Right lobe of liver (tissue), 6 donors: ENCODE measurements around the gene VPS36. TPM values are rescaled to one million over a fixed set of nuclear protein-coding genes. Genes with fewer than 3 reads are reported as not detected.
A peak's percentile ranks its signal among the peaks of the same experiment; 100 is the strongest.

ENCODE experiments used
- ATAC-seq, 4 donors: fragments of 200-7000 bp; cut with Tn5 transposase; one replicate each; pipeline ENCODE4 v1.9.1; 2020; ENCODE audit warnings: mild to moderate bottlenecking in 4 of 4, moderate library complexity in 4 of 4
- DNase-seq, 3 donors: peaks; one replicate each; pipeline ENCODE4 v3.0.0-alpha.2; 2020
- H3K27ac ChIP-seq, 3 donors: fragments of 200-600 bp; one replicate each; pipeline ENCODE4 v1.8.0; 2022
- H3K27me3 ChIP-seq, 2 donors: fragments of 200-600 bp; one replicate each; pipeline ENCODE4 v1.8.0; 2022
- H3K36me3 ChIP-seq, 4 donors: fragments of 200-600 bp; sonication (generic) in 1 of 4; one replicate each; pipeline versions ENCODE4 v1.5.1 to v1.8.0; 2017 to 2022; ENCODE audit warnings: control low read depth in 1 of 4
- H3K4me1 ChIP-seq, 4 donors: fragments of 200-600 bp; sonication (generic) in 1 of 4; one replicate each; pipeline versions ENCODE4 v1.5.1 to v1.8.0; 2017 to 2022; ENCODE audit warnings: control low read depth in 1 of 4
- H3K4me3 ChIP-seq, 3 donors: fragments of 200-600 bp; one replicate each; pipeline ENCODE4 v1.8.0; 2022
- H3K9me3 ChIP-seq, 4 donors: fragments of 200-600 bp; sonication (generic) in 1 of 4; one replicate each; pipeline versions ENCODE4 v1.5.1 to v1.8.0; 2017 to 2022; ENCODE audit warnings: control low read depth in 1 of 4
- CTCF ChIP-seq, 4 donors: fragments of 200-600 bp in 3 of 4; fragments of 450-650 bp in 1 of 4; IDR thresholded peaks; one replicate each; pipeline versions ENCODE4 v1.5.1 to v1.8.0; 2016 to 2022; ENCODE audit warnings: antibody characterized with exemption in 4 of 4, mild to moderate bottlenecking in 2 of 4
- POLR2A ChIP-seq: fragments of 450-650 bp; IDR thresholded peaks from one replicate; pipeline ENCODE4 v1.6.1; 2017; ENCODE audit warnings: antibody characterized with exemption, mild to moderate bottlenecking
- WGBS: methylation state at CpG from one replicate; pipeline ENCODE4 v1.1.6; 2018; ENCODE audit warnings: low coverage, low lambda C conversion rate; ENCODE audit not compliant: insufficient coverage; ENCODE audit errors: missing lambda C conversion rate; 5-methylcytosine and 5-hydroxymethylcytosine counted together
- intact Hi-C, 2 donors: fragments of 100-400 bp; cut with DNase I; formaldehyde crosslinking; loops; one replicate each; pipeline versions ENCODE4 v1.11.2 to v1.14.1; 2022
- total RNA-seq, 6 experiments: library from RNA; depleted of rRNA in 2 of 6; stranded (reverse); fragments of >200 nt in 2 of 6; fragmentation: NEBNext Ultra II Directional in 3 of 6; extraction: Animal tissue kit (Norgen Biotek cat#: 25700) in 3 of 6; gene quantifications; one replicate each; pipeline versions ENCODE4 v1.1.0 to v1.2.4, GENCODE V29; 2016 to 2023
- donor health status: DM: no; HTN: yes; CAD: no.
- donor health status: DM: no; HTN: no; CAD: no.
- donor health status: DM: no; HTN: no; CAD: no.
- donor health status: DM: no; HTN: yes; CAD: no.
- donor health status: DM: no; HTN: yes; CAD: no.

Gene VPS36
- total RNA-seq, 6 experiments from 2014 or later = 14.6 to 25.7 (median 21.5) TPM

- TF ChIP-seq CTCF (IDR thresholded peaks at IDR 0.05) (no peak), POLR2A (no peak)
- intact Hi-C loops = no loop called here
- H3K4me1 ChIP-seq = no peaks in the 10 kb centered on the region
- DNase-seq (no peak), ATAC-seq (no peak)
- no peak overlapping the region for H3K4me3 ChIP-seq
- no peaks in the 10 kb centered on the region for H3K9me3 ChIP-seq
- H3K27me3 ChIP-seq = no peaks in the 10 kb centered on the region
- H3K36me3 ChIP-seq = no peaks in the 10 kb centered on the region
- no peak overlapping the region for H3K27ac ChIP-seq
These were observed 62.7 kb downstream of the VPS36 start for GRCh38 chr13:52387721-52388120.

GRCh38 chr13:52385870-52386269 lies 64.6 kb downstream of the VPS36 start:
- DNase-seq (no peak), ATAC-seq (peak in 1 of 4 donors; percentile 40)
- intact Hi-C loops = no loop called here
- no peaks in the 10 kb centered on the region for H3K4me1 ChIP-seq
- H3K27ac ChIP-seq = no peak overlapping the region
- H3K4me3 ChIP-seq = no peak overlapping the region
- H3K9me3 ChIP-seq = no peaks in the 10 kb centered on the region
- WGBS = 60% methylated on average over 1 of the region's 4 CpGs
- no peaks in the 10 kb centered on the region for H3K27me3 ChIP-seq
- no peaks in the 10 kb centered on the region for H3K36me3 ChIP-seq
- no peak for TF ChIP-seq CTCF (IDR thresholded peaks at IDR 0.05)
- TF ChIP-seq POLR2A = no peak

- no peaks in the 10 kb centered on the region for H3K27me3 ChIP-seq
- intact Hi-C loops = no loop called here
These were observed 67.1 kb downstream of the VPS36 start for GRCh38 chr13:52383366-52383765.

GRCh38 chr13:52378312-52378711 lies 72.1 kb downstream of the VPS36 start:
- ATAC-seq = no peak
- Histone ChIP-seq H3K9me3 (peaks cover 0 to under 1% (median 0%) of the 10 kb centered on the region in 4 donors), H3K27me3 (no peaks in the 10 kb centered on the region), H3K36me3 (no peaks in the 10 kb centered on the region), H3K4me3 (no peak overlapping the region), H3K4me1 (peaks cover 0 to 20% (median 10%) of the 10 kb centered on the region in 4 donors), H3K27ac (no peak overlapping the region)
- 94% methylated on average over 11 of the region's 22 CpGs for WGBS
- no peak for TF ChIP-seq CTCF (IDR thresholded peaks at IDR 0.05)
- no peak for TF ChIP-seq POLR2A
- DNase-seq = no peak
- intact Hi-C loops = no loop called here

More at GRCh38 chr13:52383366-52383765, 67.1 kb downstream of the VPS36 start:
- 73% methylated on average over 1 of the region's 1 CpG for WGBS
- Histone ChIP-seq H3K4me3 (no peak overlapping the region), H3K4me1 (no peaks in the 10 kb centered on the region), H3K9me3 (no peaks in the 10 kb centered on the region), H3K36me3 (no peaks in the 10 kb centered on the region), H3K27ac (no peak overlapping the region)
- ATAC-seq (peak in 3 of 4 donors; percentile 26 to 57 (median 37)), DNase-seq (no peak)
- TF ChIP-seq CTCF (IDR thresholded peaks at IDR 0.05) (no peak), POLR2A (no peak)

GRCh38 chr13:52377898-52378297 lies 72.5 kb downstream of the VPS36 start:
- no peak for TF ChIP-seq CTCF (IDR thresholded peaks at IDR 0.05)
- TF ChIP-seq POLR2A = no peak

More at GRCh38 chr13:52377898-52378297, 72.5 kb downstream of the VPS36 start:
- Histone ChIP-seq H3K4me1 (peaks cover 0 to 23% (median 10%) of the 10 kb centered on the region in 4 donors), H3K9me3 (peaks cover 0 to 4% (median 0%) of the 10 kb centered on the region in 4 donors), H3K36me3 (no peaks in the 10 kb centered on the region), H3K27ac (no peak overlapping the region), H3K4me3 (no peak overlapping the region), H3K27me3 (no peaks in the 10 kb centered on the region)
- DNase-seq = no peak
- intact Hi-C loops = no loop called here
- ATAC-seq = no peak
- WGBS = 96% methylated on average over 5 of the region's 21 CpGs
